GM18858 (cell line): ENCODE results near the gene GTF2H2.
"Not testable (repeated sequence)": the region's sequence is repeated elsewhere in the genome, so short reads cannot be mapped to it uniquely, and the experiment has no call there.

Experiments used
- ATAC-seq: cut with Tn5 transposase; IDR thresholded peaks from one replicate; pipeline ENCODE4 v1.9.1; 2021; ENCODE audit not compliant: unreplicated experiment

Gene GTF2H2

DNA sequence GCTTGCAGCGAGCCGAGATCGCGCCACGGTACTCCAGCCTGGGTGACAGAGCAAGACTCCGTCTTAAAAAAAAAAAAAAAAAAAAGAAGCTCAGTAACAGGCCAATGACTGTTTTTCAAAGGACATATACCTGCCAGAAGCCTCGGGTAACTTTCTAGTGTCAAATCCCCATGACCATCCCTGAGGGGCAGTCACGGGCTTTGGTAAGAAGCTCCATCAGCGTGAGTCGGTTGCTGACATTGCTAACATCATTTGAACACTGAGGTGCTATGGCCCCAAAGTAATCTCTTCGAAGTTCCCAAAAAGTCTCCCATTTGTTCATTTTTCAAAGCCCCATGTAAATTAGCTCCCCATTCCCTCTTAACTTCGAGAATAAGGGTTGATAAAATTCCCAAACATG lies 53.9 kb downstream of the GTF2H2 start:
- no peak for ATAC-seq

DNA sequence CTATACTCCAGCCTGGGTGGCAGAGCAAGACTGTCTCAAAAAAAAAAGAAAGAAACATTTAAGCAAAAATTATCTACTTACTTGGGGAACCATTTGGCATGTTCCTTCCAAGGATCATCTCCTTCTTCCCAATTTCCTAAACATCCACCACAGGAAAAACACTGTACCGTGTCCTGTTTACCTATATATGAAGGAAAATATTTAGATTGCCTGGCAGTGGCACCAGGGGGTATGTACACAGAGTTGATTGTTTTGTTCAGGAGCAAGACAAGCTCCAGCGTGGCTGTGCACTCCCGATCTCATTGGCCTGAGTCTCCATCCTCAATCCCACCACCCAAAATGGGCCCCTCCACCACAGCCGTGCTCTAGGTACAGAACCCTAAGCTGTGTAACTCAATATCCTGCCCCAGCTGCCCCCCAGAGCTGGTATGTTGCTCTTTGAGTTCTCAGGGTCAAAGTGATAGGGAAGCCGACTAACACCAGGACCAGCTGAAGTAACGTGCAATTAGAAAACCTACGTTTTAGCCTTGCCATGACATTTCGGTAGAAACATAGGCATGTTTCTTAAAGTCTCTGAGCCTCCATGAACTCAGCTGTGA lies 56.2 kb downstream of the GTF2H2 start:
- ATAC-seq, result no peak

DNA sequence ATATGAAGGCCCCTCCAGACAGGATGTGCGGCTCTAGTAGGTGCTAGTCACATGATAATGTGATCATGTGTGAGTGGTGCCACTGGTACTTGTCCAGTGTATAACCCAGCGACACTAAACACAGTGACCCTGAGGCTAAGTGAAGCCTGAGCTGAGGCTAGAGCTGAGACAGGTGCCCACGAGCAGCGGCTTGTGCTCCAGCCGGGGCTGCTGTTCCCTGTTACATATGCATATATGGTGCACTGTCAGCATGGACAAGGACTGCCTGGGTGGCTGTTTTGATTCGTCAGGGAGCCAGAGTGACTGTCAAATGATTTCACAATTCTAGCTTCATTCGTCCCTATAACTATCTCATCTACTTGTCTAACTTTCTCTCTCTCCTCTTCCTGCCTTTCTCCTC lies 60.5 kb downstream of the GTF2H2 start:
- not testable (repeated sequence) for ATAC-seq
